Measurements from ENCODE around the gene APOM. TPM values are rescaled to one million over a fixed set of nuclear protein-coding genes. Genes with fewer than 3 reads are reported as not detected.
A peak's percentile ranks its signal among the peaks of the same experiment; 100 is the strongest.

APOM gene
- total RNA-seq, 2 experiments from 2014 or later: 1.9 to 3.7 TPM

DNA sequence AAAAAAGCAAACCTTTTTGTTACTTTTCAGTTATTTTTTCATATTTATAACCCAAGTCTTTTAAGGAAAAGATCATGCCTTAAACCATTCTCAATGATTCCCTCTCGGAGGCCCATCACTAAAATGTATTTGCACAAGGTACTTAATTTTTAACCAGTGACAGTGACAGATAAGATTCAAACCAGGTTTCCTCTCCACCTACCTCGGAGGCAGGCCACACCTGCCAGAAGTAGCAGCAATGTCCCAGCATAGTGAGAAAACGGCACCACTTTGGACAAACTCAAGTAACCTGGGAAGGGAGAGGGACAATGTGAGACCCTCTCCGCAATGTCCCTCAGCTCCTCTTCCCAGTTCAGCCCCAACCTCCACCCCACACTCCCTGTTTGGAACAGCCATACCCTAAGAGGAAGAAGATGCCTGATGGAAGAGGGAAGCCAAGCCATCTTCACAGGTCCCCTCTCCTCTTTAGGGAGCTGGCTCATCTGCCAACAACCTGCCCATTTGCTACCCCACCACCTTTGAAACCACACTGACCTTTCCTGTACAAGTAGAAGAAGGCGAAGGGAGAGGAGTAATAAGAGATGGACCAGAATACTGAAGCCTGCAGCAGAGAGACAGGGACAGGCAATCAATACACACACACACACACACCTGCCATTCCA, 45.2 kb downstream of the APOM start:
- H3K27me3 Mint-ChIP-seq: no peaks in the 10 kb centered on the region
- H3K4me3 Mint-ChIP-seq: peak overlapping the region; percentile 19
- H3K4me1 Mint-ChIP-seq: peaks cover 39% of the 10 kb centered on the region
- peaks cover 25% of the 10 kb centered on the region for H3K36me3 Mint-ChIP-seq
- H3K9me3 Mint-ChIP-seq (ENCODE audit: low read depth): no peaks in the 10 kb centered on the region
- ATAC-seq (no peak), DNase-seq (no peak)
- CTCF ChIA-PET: interaction anchor here (1.6 kb wide), 1 partner anchor 20 kb away, joined by 4 read pairs; the partner anchor contains the start of gene LY6G5C
- H3K27ac Mint-ChIP-seq: peak overlapping the region; percentile 50

GRCh38 chr6:31701666-31702404, 46.1 kb downstream of the APOM start:
- CTCF ChIA-PET: interaction anchor here (1.0 to 3.3 kb wide), 4 partner anchors 21 to 128 kb away, joined by 4 to 15 read pairs (median 5); partner anchors contain the start of genes CLIC1 and LY6G5C
- Mint-ChIP-seq H3K4me1 (peaks cover 39% of the 10 kb centered on the region), H3K36me3 (peaks cover 21% of the 10 kb centered on the region), H3K27ac (peak overlapping the region; percentile 98), H3K9me3 (ENCODE audit: low read depth) (no peaks in the 10 kb centered on the region), H3K27me3 (no peaks in the 10 kb centered on the region), H3K4me3 (peak overlapping the region; percentile 100)
- DNase-seq (no peak), ATAC-seq (no peak)

DNA sequence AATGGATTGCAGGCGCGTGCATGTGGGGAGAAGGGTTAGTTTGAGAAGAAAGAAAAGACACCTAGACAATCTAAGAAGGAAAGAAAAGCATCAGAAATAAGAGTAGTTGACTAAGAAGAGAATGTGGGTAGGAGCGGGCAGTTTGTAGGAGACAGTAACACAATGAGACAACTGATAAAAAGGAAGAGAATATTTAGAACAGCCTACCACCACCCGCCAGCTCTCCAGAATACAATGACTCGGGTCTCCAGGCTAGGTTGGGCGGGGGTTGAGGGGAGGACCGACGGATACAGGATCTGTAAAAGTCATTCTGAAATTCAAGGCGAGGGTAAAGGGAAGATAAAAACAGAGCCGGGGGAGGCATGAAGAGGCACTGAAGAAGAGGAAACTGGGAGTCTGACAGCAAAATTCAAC, 46.7 kb downstream of the APOM start:
- CTCF ChIA-PET: interaction anchor here (1.0 to 3.3 kb wide), 8 partner anchors 9 to 161 kb away, joined by 3 to 15 read pairs (median 5); partner anchors contain the start of genes CLIC1, DDX39B and LY6G5C
- no peaks in the 10 kb centered on the region for H3K9me3 Mint-ChIP-seq (ENCODE audit: low read depth)
- peak overlapping the region; percentile 98 for H3K27ac Mint-ChIP-seq
- peak overlapping the region; percentile 100 for H3K4me3 Mint-ChIP-seq
- peaks cover 15% of the 10 kb centered on the region for H3K36me3 Mint-ChIP-seq
- no peaks in the 10 kb centered on the region for H3K27me3 Mint-ChIP-seq
- H3K4me1 Mint-ChIP-seq: peaks cover 37% of the 10 kb centered on the region
- ATAC-seq (no peak), DNase-seq (no peak)

GRCh38 chr6:31702819-31703716, 47.4 kb downstream of the APOM start, which contains the start of gene ABHD16A:
ABHD16A (minus strand) TSS chr6:31703324; CDS start chr6:31703281, 43 bp downstream.
- Mint-ChIP-seq H3K36me3 (peaks cover 11% of the 10 kb centered on the region), H3K4me1 (peaks cover 32% of the 10 kb centered on the region), H3K27me3 (no peaks in the 10 kb centered on the region), H3K27ac (peak within 1 kb of the TSS; percentile 98), H3K4me3 (peak within 1 kb of the TSS; percentile 100), H3K9me3 (ENCODE audit: low read depth) (no peaks in the 10 kb centered on the region)
- ATAC-seq (peak; percentile 96), DNase-seq (peak; percentile 99)
- CTCF ChIA-PET: interaction anchor here (0.6 to 3.3 kb wide), 19 partner anchors 9 to 162 kb away, joined by 3 to 15 read pairs (median 4); partner anchors contain the start of genes CLIC1, DDX39B, HSPA1B and LY6G5C

DNA sequence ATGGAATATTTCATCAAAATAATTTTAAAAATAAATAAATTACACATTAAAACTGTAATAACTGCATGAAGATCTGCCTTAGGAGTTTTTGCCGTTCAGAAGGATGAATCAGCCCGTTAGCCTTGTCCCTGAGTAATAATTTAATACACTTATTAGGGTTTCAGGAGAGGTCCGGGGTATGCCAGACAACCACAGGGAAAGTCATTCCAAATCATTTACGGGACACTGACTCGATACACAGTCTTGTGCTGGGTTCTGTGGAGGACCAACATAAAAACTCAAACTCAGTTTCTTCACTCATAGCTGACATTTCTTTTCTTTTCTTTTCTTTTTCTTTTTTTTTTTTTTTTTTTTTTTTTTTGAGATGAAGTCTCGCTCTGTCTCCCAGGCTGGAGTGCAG, 50.2 kb downstream of the APOM start:
- no peak overlapping the region for H3K4me3 Mint-ChIP-seq
- CTCF ChIA-PET: interaction anchor here (0.8 to 1.2 kb wide), 2 partner anchors 33 to 64 kb away, joined by 3 to 6 read pairs; no protein-coding TSS in a partner anchor
- peaks cover 28% of the 10 kb centered on the region for H3K4me1 Mint-ChIP-seq
- H3K27ac Mint-ChIP-seq: no peak overlapping the region
- peaks cover 3% of the 10 kb centered on the region for H3K36me3 Mint-ChIP-seq
- no peak for DNase-seq
- H3K9me3 Mint-ChIP-seq (ENCODE audit: low read depth): no peaks in the 10 kb centered on the region
- no peak for ATAC-seq
- no peaks in the 10 kb centered on the region for H3K27me3 Mint-ChIP-seq

- Mint-ChIP-seq H3K4me3 (no peak within 1 kb of the TSS), H3K27ac (no peak within 1 kb of the TSS), H3K4me1 (peaks cover 28% of the 10 kb centered on the region), H3K36me3 (no peaks in the 10 kb centered on the region), H3K9me3 (ENCODE audit: low read depth) (no peaks in the 10 kb centered on the region), H3K27me3 (no peaks in the 10 kb centered on the region)
- CTCF ChIA-PET: interaction anchor here (0.8 to 1.2 kb wide), 2 partner anchors 32 to 63 kb away, joined by 3 to 6 read pairs; no protein-coding TSS in a partner anchor
- ATAC-seq (no peak), DNase-seq (no peak)
These were observed 50.9 kb downstream of the APOM start, which contains the start of gene LY6G6F for GRCh38 chr6:31706599-31706998. LY6G6F (plus strand) TSS chr6:31706866; CDS start chr6:31706907, 41 bp downstream.

GRCh38 chr6:31707701-31708100, 52.0 kb downstream of the APOM start:
- no peak for ATAC-seq
- CTCF ChIA-PET: interaction anchor here (1.4 kb wide), 1 partner anchor 22 kb away, joined by 3 read pairs; no protein-coding TSS in a partner anchor
- Mint-ChIP-seq H3K27ac (no peak overlapping the region), H3K9me3 (ENCODE audit: low read depth) (no peaks in the 10 kb centered on the region), H3K27me3 (no peaks in the 10 kb centered on the region), H3K4me1 (peaks cover 23% of the 10 kb centered on the region), H3K4me3 (no peak overlapping the region), H3K36me3 (no peaks in the 10 kb centered on the region)
- DNase-seq: no peak

Small RNA genes lying within 50 kb of the gene (microRNA-seq; reads per million reads assigned to microRNA genes)
- gene MIR4646 (not detected), gene MIR6832 (not detected)

Other genes starting within 250 kb of the APOM start
- 10 to 100 TPM; 44.1 to 63.8 TPM for gene MICB, start 157.7 kb upstream of the APOM start, total RNA-seq
- not detected for gene MCCD1, start 126.9 kb upstream of the APOM start, total RNA-seq
- gene DDX39B, start 113.9 kb upstream of the APOM start, total RNA-seq: 100 to 1,000 TPM; 495 to 503 TPM
- gene ATP6V1G2, start 109.3 kb upstream of the APOM start, total RNA-seq: 1 to 10 TPM; 1.0 to 3.8 TPM
- 10 to 100 TPM; 13.6 to 16.2 TPM for gene NFKBIL1, start 108.3 kb upstream of the APOM start, total RNA-seq
- 10 to 100 TPM; 21.8 to 70.0 TPM for gene LTA, start 83.6 kb upstream of the APOM start, total RNA-seq
- 10 to 100 TPM; 58.8 to 65.1 TPM for gene TNF, start 80.3 kb upstream of the APOM start, total RNA-seq
- 100 to 1,000 TPM; 608 to 839 TPM for gene LTB, start 73.5 kb upstream of the APOM start, total RNA-seq
- 100 to 1,000 TPM in 1 of 2 experiments, 10 to 100 TPM in 1; 71.6 to 109 TPM for gene LST1, start 69.6 kb upstream of the APOM start, total RNA-seq
- gene NCR3, start 62.9 kb upstream of the APOM start, total RNA-seq: 100 to 1,000 TPM; 137 to 152 TPM
- 10 to 100 TPM; 47.4 to 63.4 TPM for gene AIF1, start 40.7 kb upstream of the APOM start, total RNA-seq
- 100 to 1,000 TPM; 265 to 286 TPM for gene PRRC2A, start 35.2 kb upstream of the APOM start, total RNA-seq
- gene BAG6, start 3.2 kb upstream of the APOM start, total RNA-seq: 100 to 1,000 TPM; 243 to 245 TPM
- gene C6orf47, start 4.9 kb downstream of the APOM start, total RNA-seq: 10 to 100 TPM; 24.7 to 27.2 TPM
- gene GPANK1, start 9.1 kb downstream of the APOM start, total RNA-seq: 10 to 100 TPM; 34.9 to 41.6 TPM
- gene CSNK2B, start 10.2 kb downstream of the APOM start, total RNA-seq: 100 to 1,000 TPM; 206 to 236 TPM
- gene LY6G5B, start 14.1 kb downstream of the APOM start, total RNA-seq: 10 to 100 TPM; 16.1 to 25.0 TPM
- gene LY6G5C, start 25.2 kb downstream of the APOM start, total RNA-seq: 1 to 10 TPM; 2.6 to 3.8 TPM
- 10 to 100 TPM; 49.0 to 56.7 TPM for gene ABHD16A, start 47.4 kb downstream of the APOM start, total RNA-seq
- gene LY6G6F, start 51.0 kb downstream of the APOM start, total RNA-seq: not detected
- not detected for gene LY6G6D, start 59.5 kb downstream of the APOM start, total RNA-seq
- not detected for gene LY6G6C, start 65.9 kb downstream of the APOM start, total RNA-seq
- gene MPIG6B, start 67.5 kb downstream of the APOM start, total RNA-seq: under 1 TPM; 0.20 to 0.33 TPM
- 10 to 100 TPM; 13.6 to 23.4 TPM for gene DDAH2, start 73.4 kb downstream of the APOM start, total RNA-seq
- 100 to 1,000 TPM; 544 to 561 TPM for gene CLIC1, start 80.6 kb downstream of the APOM start, total RNA-seq
- gene MSH5, start 84.1 kb downstream of the APOM start, total RNA-seq: 100 to 1,000 TPM in 1 of 2 experiments, 10 to 100 TPM in 1; 75.6 to 109 TPM
- 10 to 100 TPM; 12.8 to 19.2 TPM for gene SAPCD1, start 106.8 kb downstream of the APOM start, total RNA-seq
- gene VWA7, start 121.4 kb downstream of the APOM start, total RNA-seq: 1 to 10 TPM; 5.7 to 6.4 TPM
- gene VARS1, start 139.9 kb downstream of the APOM start, total RNA-seq: 100 to 1,000 TPM; 107 to 140 TPM
- gene LSM2, start 151.1 kb downstream of the APOM start, total RNA-seq: 100 to 1,000 TPM; 124 to 129 TPM
- 1 to 10 TPM; 2.9 to 3.1 TPM for gene HSPA1L, start 159.4 kb downstream of the APOM start, total RNA-seq
- 100 to 1,000 TPM; 124 to 137 TPM for gene HSPA1A, start 159.6 kb downstream of the APOM start, total RNA-seq
- 10 to 100 TPM; 64.6 to 71.6 TPM for gene HSPA1B, start 171.8 kb downstream of the APOM start, total RNA-seq
- gene NEU1, start 206.9 kb downstream of the APOM start, total RNA-seq: 10 to 100 TPM; 13.0 to 21.5 TPM
- gene SLC44A4, start 223.1 kb downstream of the APOM start, total RNA-seq: not detected
- gene EHMT2, start 241.8 kb downstream of the APOM start, total RNA-seq: 10 to 100 TPM; 78.7 to 79.0 TPM
- gene ZBTB12, start 246.2 kb downstream of the APOM start, total RNA-seq: 1 to 10 TPM; 1.5 to 3.3 TPM